Kidney tubule cell (primary cell): ENCODE measurements around the gene NEU3.
"Not testable (repeated sequence)": the region's sequence is repeated elsewhere in the genome, so short reads cannot be mapped to it uniquely, and the experiment has no call there.

Source experiments
- DNase-seq: peaks from one replicate; pipeline ENCODE4 v3.0.0-alpha.2; 2018; ENCODE audit warnings: low spot score

Gene NEU3

GRCh38 chr11:74988541-74989259 lies at the start of gene NEU3:
NEU3 (plus strand) TSS chr11:74988933; CDS start chr11:74989061, 128 bp downstream.
- peak; percentile 86 for DNase-seq

- no peak for DNase-seq
Observed at GRCh38 chr11:74941492-74941891, 47.2 kb upstream of the NEU3 start.

GRCh38 chr11:74942073-74942759 lies 46.5 kb upstream of the NEU3 start:
- DNase-seq, result no peak

- DNase-seq, result no peak
Observed at GRCh38 chr11:74948546-74948897, 40.2 kb upstream of the NEU3 start.

GRCh38 chr11:74948898-74949752 lies 39.6 kb upstream of the NEU3 start, which contains the start of the genes SPCS2 and XRRA1:
SPCS2 (plus strand) TSS chr11:74949266; CDS start chr11:74949286, 20 bp downstream.
XRRA1 (minus strand) TSS chr11:74949091; CDS start chr11:74940878, 8,213 bp downstream.
- peak; percentile 99 for DNase-seq

- peak; percentile 15 for DNase-seq
Observed at GRCh38 chr11:74949753-74950137, 39.0 kb upstream of the NEU3 start.

- DNase-seq, result peak; percentile 49
Observed at GRCh38 chr11:74950374-74950969, 38.3 kb upstream of the NEU3 start.

- no peak for DNase-seq
Observed at GRCh38 chr11:74951226-74951625, 37.5 kb upstream of the NEU3 start.

- no peak for DNase-seq
Observed at GRCh38 chr11:74952752-74953151, 36.0 kb upstream of the NEU3 start.

- no peak for DNase-seq
Observed at GRCh38 chr11:74953451-74953850, 35.3 kb upstream of the NEU3 start.

GRCh38 chr11:74954199-74954598 lies 34.5 kb upstream of the NEU3 start:
- DNase-seq, result no peak

- DNase-seq, result no peak
Observed at GRCh38 chr11:74956397-74957015, 32.2 kb upstream of the NEU3 start.

GRCh38 chr11:74957937-74958629 lies 30.6 kb upstream of the NEU3 start:
- no peak for DNase-seq

- not testable (repeated sequence) for DNase-seq
Observed at GRCh38 chr11:74960128-74960527, 28.6 kb upstream of the NEU3 start.

GRCh38 chr11:74966651-74967050 lies 22.1 kb upstream of the NEU3 start:
- DNase-seq, result no peak

GRCh38 chr11:74970852-74971395 lies 17.8 kb upstream of the NEU3 start:
- DNase-seq, result no peak

- no peak for DNase-seq
Observed at GRCh38 chr11:74971424-74971823, 17.3 kb upstream of the NEU3 start.

GRCh38 chr11:74978041-74978440 lies 10.7 kb upstream of the NEU3 start:
- no peak for DNase-seq

GRCh38 chr11:74980634-74981033 lies 8.1 kb upstream of the NEU3 start:
- no peak for DNase-seq

- no peak for DNase-seq
Observed at GRCh38 chr11:74981888-74982287, 6.8 kb upstream of the NEU3 start.

- no peak for DNase-seq
Observed at GRCh38 chr11:74984070-74984469, 4.7 kb upstream of the NEU3 start.
